HG03457 (cell line): Measurements from ENCODE around the gene UNC13A.

Experiments
- ATAC-seq: cut with Tn5 transposase; IDR thresholded peaks from one replicate; pipeline ENCODE4 v1.9.1; 2021; ENCODE audit warnings: moderate number of reproducible peaks; ENCODE audit not compliant: unreplicated experiment

Gene UNC13A

GRCh38 chr19:17632577-17632976 is 55.6 kb downstream of the UNC13A start:
- no peak for ATAC-seq

GRCh38 chr19:17629760-17630159 is 58.4 kb downstream of the UNC13A start:
- ATAC-seq = no peak

DNA sequence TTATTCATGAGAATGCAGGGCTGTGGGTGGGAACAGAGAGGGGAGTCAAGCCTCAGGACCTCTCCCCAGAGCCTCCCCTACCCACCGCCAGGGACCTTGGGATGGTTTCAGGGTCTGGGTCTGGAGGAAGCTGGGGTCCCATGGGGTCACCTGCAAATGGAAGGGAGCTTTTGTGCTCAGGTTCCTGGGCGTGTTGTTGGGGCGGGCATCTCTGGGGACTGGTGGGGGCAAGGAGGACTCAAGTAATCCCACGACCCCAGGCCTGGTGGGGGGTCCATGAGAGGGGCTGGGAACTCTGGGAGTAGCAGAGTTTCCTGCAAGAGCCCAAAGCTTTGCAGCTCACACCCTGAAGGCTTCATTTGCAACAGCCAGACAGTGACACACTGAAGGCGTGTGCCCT is 60.2 kb downstream of the UNC13A start:
- ATAC-seq = no peak

- ATAC-seq = no peak
These were observed 61.0 kb downstream of the UNC13A start for GRCh38 chr19:17627161-17627560.

DNA sequence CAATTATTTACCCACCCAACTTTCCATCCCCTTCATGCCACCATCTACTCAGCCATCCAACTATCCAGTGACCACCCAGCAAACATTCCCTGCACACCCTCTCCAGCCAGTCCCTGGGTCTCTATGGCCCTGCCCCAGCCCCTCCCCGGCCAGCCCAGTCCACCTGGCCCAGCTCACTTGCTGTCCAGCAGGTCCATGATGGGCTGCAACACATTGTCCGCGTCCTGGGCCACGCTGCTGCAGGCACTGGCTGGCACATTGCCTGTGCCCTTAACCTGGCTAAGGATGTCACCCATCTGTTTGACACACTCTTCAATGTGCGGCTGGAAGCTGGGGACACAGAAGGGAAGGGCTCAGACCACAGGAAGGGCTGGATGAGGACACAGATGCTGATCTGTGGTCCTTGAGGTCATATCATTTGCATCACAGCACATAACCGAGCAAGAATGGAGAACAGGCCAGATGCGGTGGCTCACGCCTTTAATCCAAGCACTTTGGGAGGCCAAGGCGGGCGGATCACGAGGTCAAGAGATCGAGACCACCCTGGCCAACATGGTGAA is 61.6 kb downstream of the UNC13A start:
- no peak for ATAC-seq

- ATAC-seq = no peak
These were observed 62.2 kb downstream of the UNC13A start for GRCh38 chr19:17625980-17626379.

DNA sequence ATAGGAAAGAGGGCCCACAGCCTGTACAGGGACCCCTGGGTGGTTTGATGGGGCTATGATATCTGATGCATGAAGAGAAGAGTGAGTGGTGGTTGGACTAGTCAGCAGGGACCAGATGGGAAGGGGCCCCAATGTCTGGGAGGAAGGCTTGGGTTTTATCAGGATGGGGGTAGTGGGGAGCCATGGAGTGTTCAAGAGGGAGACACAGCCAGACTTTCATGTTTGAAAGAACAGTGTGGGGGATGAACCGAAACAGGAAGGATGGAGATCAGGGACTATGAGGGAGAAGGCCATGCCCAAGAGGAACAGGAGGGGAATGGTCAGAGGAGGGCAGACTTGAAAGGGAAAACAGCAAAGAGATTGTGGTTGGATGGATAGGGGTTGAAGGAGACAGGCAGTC is 63.1 kb downstream of the UNC13A start:
- no peak for ATAC-seq

DNA sequence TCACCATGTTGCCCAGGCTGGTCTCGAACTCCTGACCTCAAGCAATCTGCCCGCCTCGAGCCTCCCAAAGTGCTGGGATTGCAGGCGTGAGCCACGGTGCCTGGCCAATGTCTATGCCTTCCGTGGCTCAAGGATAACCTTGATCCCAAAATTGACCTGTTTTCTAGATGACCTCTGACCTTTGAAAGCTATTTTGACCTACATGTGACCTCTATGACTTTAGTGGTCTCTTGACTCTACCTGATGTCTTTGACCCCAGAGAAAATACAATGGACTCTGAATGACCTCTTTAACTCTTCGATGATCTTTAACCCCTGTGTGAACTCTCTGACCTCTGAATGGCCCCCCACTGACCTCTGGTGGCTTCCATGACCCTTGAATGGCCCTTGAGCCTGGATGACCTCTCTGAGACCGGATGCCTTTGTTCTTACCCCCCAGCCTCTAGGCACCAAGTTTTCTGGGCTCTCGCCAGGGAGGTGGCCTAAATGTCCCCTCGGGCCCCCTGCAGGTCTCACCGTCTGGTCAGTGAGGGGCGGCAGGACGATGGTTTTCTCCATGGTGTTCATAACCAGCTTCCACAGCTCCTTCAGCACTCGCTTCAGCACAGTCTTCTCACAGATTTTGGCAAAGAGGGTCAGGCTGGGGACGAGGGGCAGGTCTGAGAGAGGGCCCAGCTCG is 63.7 kb downstream of the UNC13A start:
- ATAC-seq = no peak

GRCh38 chr19:17623224-17623935 is 64.8 kb downstream of the UNC13A start:
- ATAC-seq = no peak

DNA sequence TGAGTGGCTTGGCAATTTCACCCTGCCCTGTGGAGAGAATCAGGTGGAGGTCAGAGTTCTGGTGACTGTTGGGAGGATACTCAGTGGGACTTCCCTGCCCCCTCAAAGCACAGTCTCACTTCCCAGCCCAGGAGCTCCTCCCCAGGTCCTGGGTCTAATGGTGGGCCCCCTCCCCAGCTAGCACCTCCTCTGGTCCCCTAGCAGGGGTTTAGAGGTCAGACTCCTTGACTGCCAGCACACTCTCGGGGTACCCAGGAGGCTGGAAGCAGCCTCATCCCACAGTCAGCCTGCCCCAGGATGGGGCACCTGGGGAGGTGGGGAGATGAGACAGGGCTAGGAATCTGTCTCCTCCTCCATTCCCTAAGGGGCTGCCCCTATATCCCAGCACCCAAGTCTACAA is 67.5 kb downstream of the UNC13A start:
- ATAC-seq = no peak

- ATAC-seq = no peak
These were observed 69.2 kb downstream of the UNC13A start for GRCh38 chr19:17618936-17619335.

DNA sequence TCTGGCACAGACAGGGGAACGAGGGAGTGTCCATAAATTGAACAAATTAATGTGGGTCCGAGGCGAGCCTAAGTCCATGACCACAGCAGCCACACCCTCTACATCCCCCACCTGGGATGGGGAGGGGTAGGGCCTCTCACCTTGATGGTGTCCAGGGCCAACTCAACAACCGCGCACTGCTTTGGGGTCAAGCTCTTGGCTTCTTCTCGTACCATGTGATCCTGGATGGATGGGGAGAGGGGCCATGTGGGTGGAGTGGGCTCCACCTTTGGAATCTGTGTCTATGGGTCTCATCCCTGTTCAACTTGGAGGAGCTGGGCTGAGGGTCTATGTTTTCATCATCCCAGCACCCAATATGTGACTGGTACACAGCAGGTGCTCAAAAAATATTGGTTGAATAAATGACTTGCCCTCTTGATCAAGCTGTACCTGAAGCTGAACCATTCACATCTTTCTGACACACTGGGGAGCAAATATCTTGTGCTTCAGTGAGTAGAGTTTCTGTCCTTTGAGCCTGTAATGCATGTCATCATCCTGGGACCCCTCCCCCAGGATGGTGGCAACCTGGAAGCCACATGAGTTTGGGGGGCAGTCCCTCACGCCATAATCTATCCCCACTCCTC is 69.8 kb downstream of the UNC13A start:
- no peak for ATAC-seq

- no peak for ATAC-seq
These were observed 70.4 kb downstream of the UNC13A start for GRCh38 chr19:17617807-17618192.

DNA sequence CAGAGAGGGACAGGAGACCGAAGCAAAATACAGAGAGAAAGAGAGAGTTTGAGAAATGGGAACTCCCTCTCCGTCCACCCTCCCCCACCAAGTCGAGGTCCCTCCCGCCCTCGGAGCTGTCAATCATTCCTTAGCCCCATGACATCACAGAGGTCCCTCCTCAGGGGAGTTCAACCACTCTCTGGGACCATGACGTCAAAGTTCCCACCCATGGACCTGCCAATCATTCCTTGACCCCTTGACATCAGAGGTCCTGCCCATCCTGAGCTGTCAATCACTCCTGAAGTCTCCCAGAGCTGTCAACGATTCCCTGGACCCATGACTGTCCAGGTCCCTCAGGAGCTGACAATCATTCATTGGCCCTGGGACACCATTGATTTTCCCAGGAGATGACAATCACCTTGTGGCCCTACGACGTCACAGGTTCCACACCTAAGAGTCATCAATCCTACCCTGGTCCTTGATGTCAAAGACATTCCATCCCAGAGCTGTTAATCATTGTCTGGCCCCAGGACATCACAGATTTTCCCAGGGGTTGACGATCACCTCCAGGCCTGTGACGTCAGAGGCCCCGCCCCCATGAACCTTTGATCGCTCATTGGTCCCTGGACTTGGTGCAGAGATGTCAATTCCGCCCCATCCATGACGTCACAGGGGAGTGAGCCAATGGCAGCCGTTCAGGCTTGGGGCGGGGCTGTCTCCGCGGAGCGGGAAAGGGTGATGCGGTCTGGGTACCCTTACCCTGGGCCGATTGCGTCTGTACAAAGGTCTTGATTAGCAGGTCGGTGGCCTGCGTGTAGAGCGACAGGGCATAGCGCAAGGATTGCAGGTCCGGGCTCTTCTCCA is 71.0 kb downstream of the UNC13A start:
- ATAC-seq = no peak

DNA sequence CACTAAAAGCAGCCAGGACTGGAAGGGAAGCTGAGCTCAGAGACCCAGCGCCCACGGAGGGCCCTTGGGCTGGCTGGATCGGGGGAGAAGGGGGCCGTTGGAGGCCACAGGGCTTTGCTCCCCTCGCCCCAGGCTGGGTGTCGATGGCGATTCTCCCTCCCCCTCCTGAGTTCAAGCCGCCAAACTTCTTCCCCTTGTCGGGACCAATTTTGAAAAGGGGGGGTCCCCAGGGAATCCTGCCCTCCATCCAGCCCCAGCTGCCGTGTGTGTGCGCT is 71.5 kb downstream of the UNC13A start:
- ATAC-seq = no peak

DNA sequence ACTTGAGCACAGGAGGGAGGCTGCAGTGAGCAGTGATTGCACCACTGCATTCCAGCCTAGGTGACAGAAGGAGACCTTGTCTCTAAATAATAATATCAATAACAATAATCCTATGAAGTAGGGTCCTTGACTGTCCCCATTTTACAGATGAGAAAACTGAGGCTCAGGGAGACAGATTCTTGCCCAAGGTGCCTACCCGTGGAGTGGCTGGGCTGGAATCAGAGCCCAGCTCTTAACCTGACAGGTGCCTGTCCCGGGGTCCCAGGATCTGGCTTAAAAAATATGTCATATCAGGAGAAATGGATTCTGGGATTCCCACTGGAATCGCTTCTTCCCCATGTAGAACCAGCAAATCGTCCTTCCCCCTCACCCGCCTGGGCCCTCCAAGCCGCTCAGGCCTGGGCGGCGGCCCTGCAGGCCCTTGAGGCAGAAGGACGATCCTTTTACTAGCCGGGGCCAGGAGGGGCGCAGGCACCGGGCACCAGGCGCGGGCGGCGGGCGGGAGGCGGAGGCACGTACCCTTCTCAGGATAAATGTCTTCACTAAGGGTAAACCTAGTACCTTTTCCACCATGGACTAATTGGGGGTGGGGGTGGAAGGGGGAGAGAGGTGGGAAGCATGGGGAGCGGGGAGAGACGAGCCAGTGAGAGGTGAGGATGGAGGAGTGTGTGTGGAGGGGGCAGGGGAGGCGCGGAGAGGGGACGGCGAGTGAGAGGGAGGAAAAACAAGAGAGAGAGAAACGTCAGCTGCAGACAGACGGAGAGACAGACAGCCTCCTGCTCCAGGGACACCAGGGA is 72.1 kb downstream of the UNC13A start:
- ATAC-seq = no peak

- ATAC-seq = no peak
These were observed 73.7 kb downstream of the UNC13A start for GRCh38 chr19:17614476-17614875.

DNA sequence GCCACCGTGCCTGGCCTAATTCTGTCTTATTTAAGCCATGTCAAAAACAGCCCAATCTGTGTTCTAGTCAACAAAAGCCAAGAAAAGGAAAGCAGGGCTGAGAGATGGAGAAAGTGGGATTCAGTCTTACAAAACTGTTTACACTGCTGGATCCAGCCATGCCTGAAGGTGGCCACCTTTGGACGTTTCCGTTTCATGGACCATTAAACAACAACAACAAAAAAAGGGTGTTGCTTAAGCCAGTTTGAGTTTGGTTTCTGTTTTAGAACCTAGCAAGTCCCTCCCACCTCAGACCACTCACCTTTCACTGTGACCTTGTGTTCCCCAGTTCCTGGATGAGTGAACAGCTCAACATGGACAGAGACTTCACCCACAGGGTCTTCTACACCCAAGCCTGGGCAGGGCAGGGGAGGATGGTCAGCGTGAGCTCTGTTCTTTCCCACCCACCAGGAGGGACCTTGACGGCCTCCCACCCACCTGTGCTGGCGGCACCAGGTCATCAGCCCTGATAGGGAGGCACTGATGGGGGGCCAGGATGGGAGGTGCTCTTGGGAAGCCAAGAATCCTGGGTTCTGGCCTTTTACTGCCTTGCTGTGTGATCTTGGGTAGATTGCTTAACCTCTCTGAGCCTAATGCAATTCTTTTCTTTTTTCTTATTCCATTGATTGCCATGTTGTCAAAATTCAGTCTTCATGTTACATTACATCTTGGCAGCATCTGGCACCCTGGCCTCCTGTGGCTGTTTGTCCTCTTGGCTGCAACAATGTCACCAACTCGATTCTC is 76.5 kb downstream of the UNC13A start:
- ATAC-seq = no peak

GRCh38 chr19:17610384-17610783 is 77.8 kb downstream of the UNC13A start:
- ATAC-seq = no peak

DNA sequence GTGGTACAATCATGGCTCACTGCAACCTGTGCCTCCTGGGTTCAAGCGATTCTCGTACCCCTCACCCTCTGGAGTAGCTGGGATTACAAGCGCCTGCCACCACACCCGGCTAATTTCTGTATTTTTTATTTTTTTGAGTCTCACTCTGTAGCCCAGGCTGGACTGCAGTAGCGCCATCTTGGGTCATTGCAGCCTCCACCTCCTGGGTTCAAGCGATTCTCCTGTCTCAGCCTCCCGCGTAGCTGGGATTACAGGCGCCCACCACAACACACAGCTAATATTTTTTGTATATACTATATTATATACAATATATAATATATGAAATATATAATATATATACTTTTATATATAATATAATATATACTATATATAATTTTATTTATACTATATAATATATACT is 80.2 kb downstream of the UNC13A start:
- no peak for ATAC-seq
